HCT116 (cell line): Measurements from ENCODE around the gene UGT1A6.

ENCODE experiments used
- POLR2A ChIP-seq: IDR thresholded peaks from 2 replicates; pipeline ENCODE4 v1.7.0; 2011; ENCODE audit warnings: borderline replicate concordance; ENCODE audit not compliant: insufficient read depth, insufficient read length; ENCODE audit errors: extremely low read depth
- TF ChIP-seq, protein P1 (sequence below): IDR thresholded peaks from 2 replicates; pipeline ENCODE4 v1.6.1; 2012
- TF ChIP-seq, protein P2 (sequence below), 3 experiments: fragments of 200-600 bp in 1 of 3; sonication (generic) in 1 of 3; IDR thresholded peaks in 2 of 3; conservative IDR thresholded peaks in 1 of 3; 2 replicates each; pipeline ENCODE4 v1.5.1; 2012 to 2017; ENCODE audit warnings: low read depth in 2 of 3, low read length in 2 of 3, antibody characterized with exemption in 1 of 3, borderline replicate concordance in 1 of 3, control low read depth in 1 of 3, mild to moderate bottlenecking in 1 of 3, mixed read lengths in 1 of 3, mixed run types in 1 of 3, moderate library complexity in 1 of 3; ENCODE audit not compliant: insufficient read depth in 1 of 3

DNA sequence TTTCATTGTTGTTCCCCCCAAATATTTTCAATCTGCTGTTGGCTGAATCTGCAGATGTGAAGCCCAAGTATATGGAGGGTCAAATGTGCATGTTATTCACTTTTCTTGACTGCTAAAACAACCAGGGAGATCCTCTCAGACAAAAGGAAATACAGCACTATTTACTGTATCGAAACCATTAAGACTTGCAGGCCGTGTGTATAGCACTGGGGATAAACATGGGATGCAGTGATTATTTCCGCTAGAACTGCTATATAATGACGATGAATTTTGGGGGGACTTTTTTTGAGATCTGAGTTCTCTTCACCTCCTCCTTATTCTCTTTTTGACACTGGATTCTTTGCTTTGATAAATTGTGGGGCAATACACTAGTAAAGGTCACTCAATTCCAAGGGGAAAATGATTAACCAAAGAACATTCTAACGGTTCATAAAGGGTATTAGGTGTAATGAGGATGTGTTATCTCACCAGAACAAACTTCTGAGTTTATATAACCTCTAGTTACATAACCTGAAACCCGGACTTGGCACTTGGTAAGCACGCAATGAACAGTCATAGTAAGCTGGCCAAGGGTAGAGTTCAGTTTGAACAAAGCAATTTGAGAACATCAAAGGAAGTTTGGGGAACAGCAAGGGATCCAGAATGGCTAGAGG lies 63.9 kb downstream of the UGT1A6 start:
- no peak for TF ChIP-seq POLR2A
- TF ChIP-seq, protein P1, sequence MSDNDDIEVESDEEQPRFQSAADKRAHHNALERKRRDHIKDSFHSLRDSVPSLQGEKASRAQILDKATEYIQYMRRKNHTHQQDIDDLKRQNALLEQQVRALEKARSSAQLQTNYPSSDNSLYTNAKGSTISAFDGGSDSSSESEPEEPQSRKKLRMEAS: no peak
- TF ChIP-seq, protein P2, sequence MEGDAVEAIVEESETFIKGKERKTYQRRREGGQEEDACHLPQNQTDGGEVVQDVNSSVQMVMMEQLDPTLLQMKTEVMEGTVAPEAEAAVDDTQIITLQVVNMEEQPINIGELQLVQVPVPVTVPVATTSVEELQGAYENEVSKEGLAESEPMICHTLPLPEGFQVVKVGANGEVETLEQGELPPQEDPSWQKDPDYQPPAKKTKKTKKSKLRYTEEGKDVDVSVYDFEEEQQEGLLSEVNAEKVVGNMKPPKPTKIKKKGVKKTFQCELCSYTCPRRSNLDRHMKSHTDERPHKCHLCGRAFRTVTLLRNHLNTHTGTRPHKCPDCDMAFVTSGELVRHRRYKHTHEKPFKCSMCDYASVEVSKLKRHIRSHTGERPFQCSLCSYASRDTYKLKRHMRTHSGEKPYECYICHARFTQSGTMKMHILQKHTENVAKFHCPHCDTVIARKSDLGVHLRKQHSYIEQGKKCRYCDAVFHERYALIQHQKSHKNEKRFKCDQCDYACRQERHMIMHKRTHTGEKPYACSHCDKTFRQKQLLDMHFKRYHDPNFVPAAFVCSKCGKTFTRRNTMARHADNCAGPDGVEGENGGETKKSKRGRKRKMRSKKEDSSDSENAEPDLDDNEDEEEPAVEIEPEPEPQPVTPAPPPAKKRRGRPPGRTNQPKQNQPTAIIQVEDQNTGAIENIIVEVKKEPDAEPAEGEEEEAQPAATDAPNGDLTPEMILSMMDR (IDR thresholded peaks at IDR 0.05 in 2 of 3, conservative IDR thresholded peaks at IDR 0.05 in 1 of 3; ENCODE audit: borderline replicate concordance in 1 of 3, insufficient read depth in 1 of 3, low read depth in 2 of 3, low read length in 2 of 3): no peak
